IPS-15b (cell line): ENCODE measurements around the gene TLCD3A.
"Not testable (repeated sequence)": the region's sequence is repeated elsewhere in the genome, so short reads cannot be mapped to it uniquely, and the experiment has no call there.

Experiments
- H3K27me3 ChIP-seq: one replicate; pipeline ENCODE4 v1.6.1; 2013; ENCODE audit warnings: low read length; ENCODE audit not compliant: control insufficient read depth, insufficient read depth
- H3K36me3 ChIP-seq: one replicate; pipeline ENCODE4 v1.6.1; 2013; ENCODE audit warnings: low read length; ENCODE audit not compliant: control insufficient read depth, insufficient read depth
- H3K4me1 ChIP-seq: one replicate; pipeline ENCODE4 v1.6.1; 2013; ENCODE audit warnings: mild to moderate bottlenecking, low read length; ENCODE audit not compliant: control insufficient read depth, insufficient read depth
- H3K4me3 ChIP-seq: one replicate; pipeline ENCODE4 v1.5.1; 2013; ENCODE audit warnings: low read depth, low read length
- H3K9ac ChIP-seq: one replicate; pipeline ENCODE4 v1.6.1; 2013; ENCODE audit warnings: low read depth, mild to moderate bottlenecking, low read length
- H3K9me3 ChIP-seq: one replicate; pipeline ENCODE4 v1.6.1; 2013; ENCODE audit warnings: mild to moderate bottlenecking, low read length; ENCODE audit not compliant: control insufficient read depth, insufficient read depth

The TLCD3A gene

GRCh38 chr17:696369-696768 is 36.0 kb upstream of the TLCD3A start:
- H3K36me3 ChIP-seq, result peaks cover 10% of the 10 kb centered on the region
- no peak overlapping the region for H3K4me3 ChIP-seq
- H3K4me1 ChIP-seq, result no peaks in the 10 kb centered on the region
- H3K9me3 ChIP-seq, result no peaks in the 10 kb centered on the region
- H3K9ac ChIP-seq, result no peak overlapping the region
- no peaks in the 10 kb centered on the region for H3K27me3 ChIP-seq

GRCh38 chr17:697682-698081 is 34.7 kb upstream of the TLCD3A start:
- Histone ChIP-seq H3K27me3 (no peaks in the 10 kb centered on the region), H3K9ac (no peak overlapping the region), H3K4me1 (no peaks in the 10 kb centered on the region), H3K9me3 (no peaks in the 10 kb centered on the region), H3K4me3 (no peak overlapping the region), H3K36me3 (peaks cover 10% of the 10 kb centered on the region)

- not testable (repeated sequence) for H3K4me3 ChIP-seq, H3K9ac ChIP-seq, H3K9me3 ChIP-seq, H3K4me1 ChIP-seq, H3K36me3 ChIP-seq, H3K27me3 ChIP-seq
Measured at GRCh38 chr17:698096-698495, 34.3 kb upstream of the TLCD3A start.

- no peaks in the 10 kb centered on the region for H3K27me3 ChIP-seq
- peaks cover 10% of the 10 kb centered on the region for H3K36me3 ChIP-seq
- H3K9ac ChIP-seq, result no peak overlapping the region
- no peaks in the 10 kb centered on the region for H3K4me1 ChIP-seq
- H3K9me3 ChIP-seq, result no peaks in the 10 kb centered on the region
- H3K4me3 ChIP-seq, result no peak overlapping the region
Measured at GRCh38 chr17:699345-699744, 33.1 kb upstream of the TLCD3A start.

- Histone ChIP-seq H3K9ac (no peak overlapping the region), H3K9me3 (no peaks in the 10 kb centered on the region), H3K27me3 (no peaks in the 10 kb centered on the region), H3K4me3 (no peak overlapping the region), H3K4me1 (no peaks in the 10 kb centered on the region), H3K36me3 (peaks cover 2% of the 10 kb centered on the region)
Measured at GRCh38 chr17:700504-701094, 31.8 kb upstream of the TLCD3A start.

- Histone ChIP-seq H3K4me1 (no peaks in the 10 kb centered on the region), H3K36me3 (peaks cover 4% of the 10 kb centered on the region), H3K27me3 (no peaks in the 10 kb centered on the region), H3K9ac (no peak overlapping the region), H3K4me3 (no peak overlapping the region), H3K9me3 (no peaks in the 10 kb centered on the region)
Measured at GRCh38 chr17:703081-703875, 29.1 kb upstream of the TLCD3A start.

- Histone ChIP-seq H3K27me3 (no peaks in the 10 kb centered on the region), H3K9ac (no peak overlapping the region), H3K4me1 (no peaks in the 10 kb centered on the region), H3K36me3 (peaks cover 10% of the 10 kb centered on the region), H3K9me3 (no peaks in the 10 kb centered on the region), H3K4me3 (no peak overlapping the region)
Measured at GRCh38 chr17:704111-704864, 28.1 kb upstream of the TLCD3A start.

GRCh38 chr17:705011-705410 is 27.4 kb upstream of the TLCD3A start:
- no peaks in the 10 kb centered on the region for H3K27me3 ChIP-seq
- H3K9ac ChIP-seq, result no peak overlapping the region
- no peak overlapping the region for H3K4me3 ChIP-seq
- H3K9me3 ChIP-seq, result no peaks in the 10 kb centered on the region
- peaks cover 10% of the 10 kb centered on the region for H3K36me3 ChIP-seq
- no peaks in the 10 kb centered on the region for H3K4me1 ChIP-seq

GRCh38 chr17:705863-706262 is 26.5 kb upstream of the TLCD3A start:
- Histone ChIP-seq H3K36me3 (peaks cover 10% of the 10 kb centered on the region), H3K4me3 (no peak overlapping the region), H3K9ac (no peak overlapping the region), H3K9me3 (no peaks in the 10 kb centered on the region), H3K27me3 (no peaks in the 10 kb centered on the region), H3K4me1 (no peaks in the 10 kb centered on the region)

- H3K27me3 ChIP-seq, result no peaks in the 10 kb centered on the region
- H3K9ac ChIP-seq, result no peak overlapping the region
- H3K9me3 ChIP-seq, result no peaks in the 10 kb centered on the region
- H3K4me1 ChIP-seq, result no peaks in the 10 kb centered on the region
- H3K4me3 ChIP-seq, result no peak overlapping the region
- H3K36me3 ChIP-seq, result peaks cover 10% of the 10 kb centered on the region
Measured at GRCh38 chr17:708132-708531, 24.3 kb upstream of the TLCD3A start.

GRCh38 chr17:718075-718474 is 14.3 kb upstream of the TLCD3A start:
- no peak overlapping the region for H3K9ac ChIP-seq
- H3K4me1 ChIP-seq, result no peaks in the 10 kb centered on the region

More at GRCh38 chr17:718075-718474, 14.3 kb upstream of the TLCD3A start:
- no peak overlapping the region for H3K4me3 ChIP-seq
- no peaks in the 10 kb centered on the region for H3K9me3 ChIP-seq
- H3K27me3 ChIP-seq, result no peaks in the 10 kb centered on the region
- H3K36me3 ChIP-seq, result no peaks in the 10 kb centered on the region
